DND-41 (cell line): ENCODE measurements around the gene KAZN.
A peak's percentile ranks its signal among the peaks of the same experiment; 100 is the strongest.

Source experiments
- EZH2 ChIP-seq: IDR thresholded peaks from 3 replicates; pipeline ENCODE4 v1.6.1; 2012; ENCODE audit warnings: borderline replicate concordance, low read depth, mild to moderate bottlenecking, moderate library complexity, low read length, inconsistent platforms; ENCODE audit not compliant: severe bottlenecking
- TF ChIP-seq, protein P1 (sequence below): IDR thresholded peaks from 2 replicates; pipeline ENCODE4 v1.5.1; 2012; ENCODE audit warnings: borderline replicate concordance, low read length, moderate library complexity, mild to moderate bottlenecking; ENCODE audit not compliant: poor library complexity, severe bottlenecking; ENCODE audit errors: extremely low read depth

- TF ChIP-seq, protein P1, sequence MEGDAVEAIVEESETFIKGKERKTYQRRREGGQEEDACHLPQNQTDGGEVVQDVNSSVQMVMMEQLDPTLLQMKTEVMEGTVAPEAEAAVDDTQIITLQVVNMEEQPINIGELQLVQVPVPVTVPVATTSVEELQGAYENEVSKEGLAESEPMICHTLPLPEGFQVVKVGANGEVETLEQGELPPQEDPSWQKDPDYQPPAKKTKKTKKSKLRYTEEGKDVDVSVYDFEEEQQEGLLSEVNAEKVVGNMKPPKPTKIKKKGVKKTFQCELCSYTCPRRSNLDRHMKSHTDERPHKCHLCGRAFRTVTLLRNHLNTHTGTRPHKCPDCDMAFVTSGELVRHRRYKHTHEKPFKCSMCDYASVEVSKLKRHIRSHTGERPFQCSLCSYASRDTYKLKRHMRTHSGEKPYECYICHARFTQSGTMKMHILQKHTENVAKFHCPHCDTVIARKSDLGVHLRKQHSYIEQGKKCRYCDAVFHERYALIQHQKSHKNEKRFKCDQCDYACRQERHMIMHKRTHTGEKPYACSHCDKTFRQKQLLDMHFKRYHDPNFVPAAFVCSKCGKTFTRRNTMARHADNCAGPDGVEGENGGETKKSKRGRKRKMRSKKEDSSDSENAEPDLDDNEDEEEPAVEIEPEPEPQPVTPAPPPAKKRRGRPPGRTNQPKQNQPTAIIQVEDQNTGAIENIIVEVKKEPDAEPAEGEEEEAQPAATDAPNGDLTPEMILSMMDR, result peak; percentile 42
- TF ChIP-seq EZH2, result no peak
These were observed 384.8 kb downstream of the KAZN start for GRCh38 chr1:14983277-14983676.
